ENCODE data around the gene SMTN. TPM values are rescaled to one million over a fixed set of nuclear protein-coding genes. Genes with fewer than 3 reads are reported as not detected.
A peak's percentile ranks its signal among the peaks of the same experiment; 100 is the strongest.

Gene SMTN
- total and polyA plus RNA-seq, 7 donors: 23.8 to 1,789 (median 987) TPM

GRCh38 chr22:31084811-31085492 is 3.8 kb downstream of the SMTN start:
- Histone ChIP-seq H3K27ac (peak overlapping the region; percentile 96 to 100 (median 99)), H3K4me1 (peaks cover 0 to 86% (median 83%) of the 10 kb centered on the region in 4 donors), H3K27me3 (no peaks in the 10 kb centered on the region), H3K36me3 (peaks cover 16 to 25% (median 18%) of the 10 kb centered on the region in 4 donors), H3K4me3 (peak overlapping the region; percentile 45 to 82 (median 80)), H3K9me3 (no peaks in the 10 kb centered on the region)
- peak; percentile 40 to 85 for TF ChIP-seq POLR2A (IDR thresholded peaks at IDR 0.05)
- no peak for TF ChIP-seq EP300 (IDR thresholded peaks at IDR 0.05)
- TF ChIP-seq POLR2AphosphoS5 (IDR thresholded peaks at IDR 0.05): peak; percentile 81 to 92 (median 84)
- TF ChIP-seq CTCF (IDR thresholded peaks at IDR 0.05): peak; percentile 83 to 94 (median 90)
- intact Hi-C loops (cut with DNase I): loop anchor here (1.0 kb wide), 1 partner anchor 116 kb away; the partner anchor contains the start of gene TUG1
- 1% methylated on average over 69 of the region's 69 CpGs for WGBS, 2 donors
- peak; percentile 96 for DNase-seq

GRCh38 chr22:31085493-31085824 is 4.3 kb downstream of the SMTN start:
- Histone ChIP-seq H3K27ac (peak overlapping the region; percentile 96 to 100 (median 99)), H3K9me3 (no peaks in the 10 kb centered on the region), H3K4me3 (peak overlapping the region; percentile 45 to 82 (median 80)), H3K36me3 (peaks cover 16 to 28% (median 20%) of the 10 kb centered on the region in 4 donors), H3K4me1 (peaks cover 0 to 81% (median 81%) of the 10 kb centered on the region in 4 donors), H3K27me3 (no peaks in the 10 kb centered on the region)
- WGBS, 2 donors: 8 to 13% methylated on average over 13 of the region's 13 CpGs
- peak; percentile 84 for DNase-seq
- intact Hi-C loops (cut with DNase I): loop anchor here (1.0 kb wide), 1 partner anchor 116 kb away; the partner anchor contains the start of gene TUG1
- TF ChIP-seq POLR2AphosphoS5 (IDR thresholded peaks at IDR 0.05) (no peak), CTCF (IDR thresholded peaks at IDR 0.05) (peak in 2 of 4 experiments; percentile 1 to 21), POLR2A (IDR thresholded peaks at IDR 0.05) (no peak), EP300 (IDR thresholded peaks at IDR 0.05) (no peak)

- Histone ChIP-seq H3K27ac (peak overlapping the region; percentile 96 to 100 (median 99)), H3K4me3 (peak overlapping the region in 3 of 4 donors; percentile 79 to 82 (median 80)), H3K9me3 (no peaks in the 10 kb centered on the region), H3K4me1 (peaks cover 0 to 79% (median 78%) of the 10 kb centered on the region in 4 donors), H3K27me3 (no peaks in the 10 kb centered on the region), H3K36me3 (peaks cover 16 to 30% (median 20%) of the 10 kb centered on the region in 4 donors)
- 77 to 84% methylated on average over 3 of the region's 3 CpGs for WGBS, 2 donors
- DNase-seq: no peak
- intact Hi-C loops (cut with DNase I): loop anchor here (1.0 kb wide), 1 partner anchor 117 kb away; the partner anchor contains the start of gene TUG1
- no peak for TF ChIP-seq POLR2AphosphoS5 (IDR thresholded peaks at IDR 0.05)
- TF ChIP-seq EP300 (IDR thresholded peaks at IDR 0.05): no peak
- no peak for TF ChIP-seq POLR2A (IDR thresholded peaks at IDR 0.05)
- no peak for TF ChIP-seq CTCF (IDR thresholded peaks at IDR 0.05)
These were observed 4.8 kb downstream of the SMTN start for GRCh38 chr22:31085928-31086327.

GRCh38 chr22:31086703-31087330 is 5.7 kb downstream of the SMTN start:
- Histone ChIP-seq H3K27ac (peak overlapping the region; percentile 96 to 100 (median 99)), H3K4me1 (peaks cover 0 to 77% (median 74%) of the 10 kb centered on the region in 4 donors), H3K27me3 (no peaks in the 10 kb centered on the region), H3K9me3 (no peaks in the 10 kb centered on the region), H3K36me3 (peaks cover 22 to 38% (median 27%) of the 10 kb centered on the region in 4 donors), H3K4me3 (no peak overlapping the region)
- 58 to 78% methylated on average over 8 of the region's 8 CpGs for WGBS, 2 donors
- intact Hi-C loops (cut with DNase I): no loop called here
- no peak for DNase-seq
- TF ChIP-seq POLR2AphosphoS5 (IDR thresholded peaks at IDR 0.05) (no peak), CTCF (IDR thresholded peaks at IDR 0.05) (no peak), POLR2A (IDR thresholded peaks at IDR 0.05) (no peak), EP300 (IDR thresholded peaks at IDR 0.05) (no peak)
